Kidney (tissue), 14 donors: ENCODE results near the gene DISP3. TPM values are rescaled to one million over a fixed set of nuclear protein-coding genes. Genes with fewer than 3 reads are reported as not detected.

ENCODE experiments used
- DNase-seq, 5 donors: peaks; one replicate each; pipeline ENCODE4 v3.0.0-alpha.2; 2013 to 2020
- FAIRE-seq: peaks from 2 replicates; lab custom pipeline; 2012; peaks lifted over from hg19 to GRCh38; lab: Jason Lieb, UNC
- H3K27ac ChIP-seq, 2 donors: one replicate each; pipeline ENCODE4 v1.7.0; 2013; ENCODE audit warnings: low read depth in 2 of 2, low read length in 2 of 2, inconsistent platforms in 1 of 2
- H3K27me3 ChIP-seq: one replicate; pipeline ENCODE4 v1.7.1; 2013; ENCODE audit warnings: low read length, inconsistent platforms; ENCODE audit not compliant: control insufficient read depth, insufficient read depth
- H3K36me3 ChIP-seq, 3 donors: one replicate each; pipeline versions ENCODE4 v1.7.0 to v1.7.1; 2013; ENCODE audit warnings: low read length in 3 of 3, control low read depth in 1 of 3, inconsistent platforms in 1 of 3; ENCODE audit not compliant: insufficient read depth in 3 of 3, control insufficient read depth in 2 of 3
- H3K4me1 ChIP-seq, 3 donors: one replicate each; pipeline versions ENCODE4 v1.7.0 to v1.7.1; 2013; ENCODE audit warnings: low read length in 3 of 3, inconsistent platforms in 1 of 3, low read depth in 1 of 3; ENCODE audit not compliant: control insufficient read depth in 2 of 3, insufficient read depth in 2 of 3
- H3K4me3 ChIP-seq, 3 donors: one replicate each; pipeline versions ENCODE4 v1.7.0 to v1.8.1; 2013; ENCODE audit warnings: low read length in 3 of 3, control low read depth in 1 of 3, inconsistent platforms in 1 of 3
- H3K9ac ChIP-seq, 3 donors: one replicate each; pipeline versions ENCODE4 v1.7.0 to v1.7.1; 2013; ENCODE audit warnings: low read length in 3 of 3, control low read depth in 1 of 3, inconsistent platforms in 1 of 3
- H3K9me3 ChIP-seq, 3 donors: one replicate each; pipeline versions ENCODE4 v1.7.0 to v1.7.1; 2013; ENCODE audit warnings: low read length in 3 of 3, control low read depth in 1 of 3, inconsistent platforms in 1 of 3; ENCODE audit not compliant: control insufficient read depth in 2 of 3, insufficient read depth in 1 of 3
- CTCF ChIP-seq: IDR thresholded peaks from 3 replicates; pipeline ENCODE4 v1.5.1; 2012; ENCODE audit warnings: mild to moderate bottlenecking, moderate library complexity, borderline replicate concordance; ENCODE audit not compliant: insufficient read depth; ENCODE audit errors: extremely low read depth
- intact Hi-C: fragments of 100-400 bp; cut with DNase I; formaldehyde crosslinking; loops from one replicate; pipeline ENCODE4 v1.11.1; 2022
- polyA plus RNA-seq: library from polyadenylated mRNA; stranded (reverse); fragments of 350-450 nt; fragmentation: Illumina TruSeq; extraction: RNeasy Lipid Tissue Mini Kit (QIAGEN cat#74804); gene quantifications from one replicate; pipeline ENCODE4 v1.2.3, GENCODE V29; 2014; ENCODE audit warnings: low read depth, low replicate concordance; ENCODE audit not compliant: insufficient read depth
- total RNA-seq: library from RNA; stranded (reverse); fragmentation: NEBNext Ultra II Directional; extraction: Animal tissue kit (Norgen Biotek cat#: 25700); gene quantifications from one replicate; pipeline ENCODE4 v1.2.1, GENCODE V29; 2021
- donor health status: control.
- donor health status: control.
- donor health status: control.
- donor health status: control.
- donor health status: control.
- donor health status: DM: yes; HTN: yes; CAD: no.
- donor health status: Normal renal cell carcinoma (clear cell type).

The DISP3 gene
- total and polyA plus RNA-seq, 2 donors from 2014 or later = 0.19 TPM; not detected in 1

GRCh38 chr1:11448373-11449099, 30.4 kb upstream of the DISP3 start:
- no peak overlapping the region for H3K9ac ChIP-seq

GRCh38 chr1:11449100-11449403, 29.9 kb upstream of the DISP3 start:
- H3K36me3 ChIP-seq = no peaks in the 10 kb centered on the region
- H3K9me3 ChIP-seq = no peaks in the 10 kb centered on the region
- H3K27me3 ChIP-seq = no peaks in the 10 kb centered on the region
- no peaks in the 10 kb centered on the region for H3K4me1 ChIP-seq
- FAIRE-seq (no peak), DNase-seq (no peak)
- no peak overlapping the region for H3K9ac ChIP-seq
- H3K4me3 ChIP-seq = no peak overlapping the region
- TF ChIP-seq CTCF = no peak
- H3K27ac ChIP-seq = no peak overlapping the region
- intact Hi-C loops = no loop called here

More at GRCh38 chr1:11448373-11449099, 30.4 kb upstream of the DISP3 start:
- Histone ChIP-seq H3K27me3 (no peaks in the 10 kb centered on the region), H3K9me3 (no peaks in the 10 kb centered on the region), H3K4me3 (no peak overlapping the region), H3K27ac (no peak overlapping the region), H3K36me3 (no peaks in the 10 kb centered on the region), H3K4me1 (no peaks in the 10 kb centered on the region)
- intact Hi-C loops = no loop called here
- no peak for TF ChIP-seq CTCF
- DNase-seq (no peak), FAIRE-seq (no peak)

- Histone ChIP-seq H3K4me1 (no peaks in the 10 kb centered on the region), H3K27ac (no peak overlapping the region), H3K9ac (no peak overlapping the region), H3K4me3 (no peak overlapping the region), H3K9me3 (no peaks in the 10 kb centered on the region), H3K36me3 (no peaks in the 10 kb centered on the region), H3K27me3 (peaks cover 3% of the 10 kb centered on the region)
- intact Hi-C loops = no loop called here
- DNase-seq = no peak
- TF ChIP-seq CTCF = no peak
- no peak for FAIRE-seq
Measured at GRCh38 chr1:11450310-11450709, 28.6 kb upstream of the DISP3 start.
